GM21619 (cell line): ENCODE data around the gene SNAP47.

Experiments
- ATAC-seq: cut with Tn5 transposase; IDR thresholded peaks from one replicate; pipeline ENCODE4 v1.9.1; 2021; ENCODE audit not compliant: unreplicated experiment

SNAP47 gene

GRCh38 chr1:227767401-227768124 lies 32.3 kb downstream of the SNAP47 start:
- ATAC-seq = no peak

GRCh38 chr1:227768125-227768439 lies 32.8 kb downstream of the SNAP47 start:
- ATAC-seq = no peak

- no peak for ATAC-seq
Measured at GRCh38 chr1:227768640-227769039, 33.4 kb downstream of the SNAP47 start.

- ATAC-seq = no peak
Measured at GRCh38 chr1:227769047-227769935, 34.1 kb downstream of the SNAP47 start.

- no peak for ATAC-seq
Measured at GRCh38 chr1:227769936-227770494, 34.8 kb downstream of the SNAP47 start.

GRCh38 chr1:227770812-227771211 lies 35.6 kb downstream of the SNAP47 start:
- ATAC-seq = no peak

GRCh38 chr1:227771326-227771725 lies 36.1 kb downstream of the SNAP47 start:
- no peak for ATAC-seq

- no peak for ATAC-seq
Measured at GRCh38 chr1:227771771-227772170, 36.5 kb downstream of the SNAP47 start.

GRCh38 chr1:227773558-227773957 lies 38.3 kb downstream of the SNAP47 start:
- no peak for ATAC-seq

- no peak for ATAC-seq
Measured at GRCh38 chr1:227774051-227774731, 39.0 kb downstream of the SNAP47 start.

GRCh38 chr1:227774821-227775661 lies 39.8 kb downstream of the SNAP47 start:
- ATAC-seq = no peak

- ATAC-seq = no peak
Measured at GRCh38 chr1:227775841-227776240, 40.6 kb downstream of the SNAP47 start.

GRCh38 chr1:227776331-227776771 lies 41.1 kb downstream of the SNAP47 start:
- ATAC-seq = no peak

- ATAC-seq = no peak
Measured at GRCh38 chr1:227777156-227777555, 41.9 kb downstream of the SNAP47 start.

GRCh38 chr1:227777646-227778045 lies 42.4 kb downstream of the SNAP47 start:
- ATAC-seq = no peak

GRCh38 chr1:227778401-227778947 lies 43.2 kb downstream of the SNAP47 start:
- no peak for ATAC-seq

- no peak for ATAC-seq
Measured at GRCh38 chr1:227779021-227779441, 43.8 kb downstream of the SNAP47 start.

GRCh38 chr1:227779685-227780084 lies 44.5 kb downstream of the SNAP47 start:
- no peak for ATAC-seq

GRCh38 chr1:227780101-227781044 lies 45.1 kb downstream of the SNAP47 start:
- ATAC-seq = no peak
